ENCODE results near the gene RPS3.

The RPS3 gene

GRCh38 chr11:75439495-75440120 lies 40.3 kb downstream of the RPS3 start:
- H3K9ac ChIP-seq (ENCODE audit: low read depth, low read length), result no peak overlapping the region
- H3K27ac ChIP-seq (ENCODE audit: low read depth, low read length), result no peak overlapping the region
- WGBS, result 90% methylated on average over 13 of the region's 13 CpGs

GRCh38 chr11:75440960-75441803 lies 41.9 kb downstream of the RPS3 start:
- WGBS, result 88% methylated on average over 27 of the region's 27 CpGs

More at GRCh38 chr11:75439495-75440120, 40.3 kb downstream of the RPS3 start:
- Histone ChIP-seq H3K9me3 (ENCODE audit: insufficient read depth, low read depth, low read length) (no peaks in the 10 kb centered on the region), H3K27me3 (ENCODE audit: insufficient read depth, low read length) (no peaks in the 10 kb centered on the region), H3K4me3 (ENCODE audit: low read length) (no peak overlapping the region), H3K4me1 (ENCODE audit: insufficient read depth, low read length) (peaks cover 5% of the 10 kb centered on the region; the same call in 1 of the 2 replicates), H3K36me3 (ENCODE audit: insufficient read depth, low read length) (no peaks in the 10 kb centered on the region)

GRCh38 chr11:75441804-75442132 lies 42.5 kb downstream of the RPS3 start:
- Histone ChIP-seq H3K36me3 (ENCODE audit: insufficient read depth, low read length) (no peaks in the 10 kb centered on the region), H3K27ac (ENCODE audit: low read depth, low read length) (no peak overlapping the region), H3K9me3 (ENCODE audit: insufficient read depth, low read depth, low read length) (no peaks in the 10 kb centered on the region), H3K9ac (ENCODE audit: low read depth, low read length) (no peak overlapping the region), H3K27me3 (ENCODE audit: insufficient read depth, low read length) (no peaks in the 10 kb centered on the region), H3K4me1 (ENCODE audit: insufficient read depth, low read length) (peaks cover 5% of the 10 kb centered on the region; the same call in 1 of the 2 replicates), H3K4me3 (ENCODE audit: low read length) (no peak overlapping the region)
- WGBS, result 89% methylated on average over 7 of the region's 7 CpGs

More at GRCh38 chr11:75440960-75441803, 41.9 kb downstream of the RPS3 start:
- Histone ChIP-seq H3K4me3 (ENCODE audit: low read length) (no peak overlapping the region), H3K9ac (ENCODE audit: low read depth, low read length) (no peak overlapping the region), H3K36me3 (ENCODE audit: insufficient read depth, low read length) (no peaks in the 10 kb centered on the region), H3K4me1 (ENCODE audit: insufficient read depth, low read length) (peaks cover 5% of the 10 kb centered on the region; the same call in 1 of the 2 replicates), H3K27me3 (ENCODE audit: insufficient read depth, low read length) (no peaks in the 10 kb centered on the region), H3K9me3 (ENCODE audit: insufficient read depth, low read depth, low read length) (no peaks in the 10 kb centered on the region), H3K27ac (ENCODE audit: low read depth, low read length) (no peak overlapping the region)

- no peak overlapping the region for H3K4me3 ChIP-seq (ENCODE audit: low read length)
- no peaks in the 10 kb centered on the region for H3K27me3 ChIP-seq (ENCODE audit: insufficient read depth, low read length)
- H3K27ac ChIP-seq (ENCODE audit: low read depth, low read length), result no peak overlapping the region
- H3K9ac ChIP-seq (ENCODE audit: low read depth, low read length), result no peak overlapping the region
- WGBS, result 90% methylated on average over 15 of the region's 15 CpGs
- no peaks in the 10 kb centered on the region for H3K36me3 ChIP-seq (ENCODE audit: insufficient read depth, low read length)
- H3K4me1 ChIP-seq (ENCODE audit: insufficient read depth, low read length), result peaks cover 5% of the 10 kb centered on the region; the same call in 1 of the 2 replicates
- H3K9me3 ChIP-seq (ENCODE audit: insufficient read depth, low read depth, low read length), result no peaks in the 10 kb centered on the region
Observed at GRCh38 chr11:75442161-75442885, 43.0 kb downstream of the RPS3 start.

GRCh38 chr11:75443043-75443442 lies 43.7 kb downstream of the RPS3 start:
- peaks cover 5% of the 10 kb centered on the region; the same call in 1 of the 2 replicates for H3K4me1 ChIP-seq (ENCODE audit: insufficient read depth, low read length)
- H3K9ac ChIP-seq (ENCODE audit: low read depth, low read length), result no peak overlapping the region
- 92% methylated on average over 12 of the region's 12 CpGs for WGBS
- H3K27me3 ChIP-seq (ENCODE audit: insufficient read depth, low read length), result no peaks in the 10 kb centered on the region
- H3K36me3 ChIP-seq (ENCODE audit: insufficient read depth, low read length), result no peaks in the 10 kb centered on the region
- no peak overlapping the region for H3K27ac ChIP-seq (ENCODE audit: low read depth, low read length)
- H3K9me3 ChIP-seq (ENCODE audit: insufficient read depth, low read depth, low read length), result no peaks in the 10 kb centered on the region
- H3K4me3 ChIP-seq (ENCODE audit: low read length), result no peak overlapping the region

- 28% methylated on average over 6 of the region's 6 CpGs for WGBS
- Histone ChIP-seq H3K9me3 (ENCODE audit: insufficient read depth, low read depth, low read length) (no peaks in the 10 kb centered on the region), H3K27me3 (ENCODE audit: insufficient read depth, low read length) (no peaks in the 10 kb centered on the region), H3K36me3 (ENCODE audit: insufficient read depth, low read length) (no peaks in the 10 kb centered on the region), H3K4me3 (ENCODE audit: low read length) (no peak overlapping the region), H3K9ac (ENCODE audit: low read depth, low read length) (no peak overlapping the region), H3K27ac (ENCODE audit: low read depth, low read length) (no peak overlapping the region), H3K4me1 (ENCODE audit: insufficient read depth, low read length) (no peaks in the 10 kb centered on the region)
Observed at GRCh38 chr11:75445315-75445953, 46.1 kb downstream of the RPS3 start.

- 79% methylated on average over 4 of the region's 5 CpGs for WGBS
- H3K27ac ChIP-seq (ENCODE audit: low read depth, low read length), result no peak overlapping the region
- H3K9ac ChIP-seq (ENCODE audit: low read depth, low read length), result no peak overlapping the region
- no peaks in the 10 kb centered on the region for H3K36me3 ChIP-seq (ENCODE audit: insufficient read depth, low read length)
- no peak overlapping the region for H3K4me3 ChIP-seq (ENCODE audit: low read length)
- no peaks in the 10 kb centered on the region for H3K4me1 ChIP-seq (ENCODE audit: insufficient read depth, low read length)
- H3K9me3 ChIP-seq (ENCODE audit: insufficient read depth, low read depth, low read length), result no peaks in the 10 kb centered on the region
- H3K27me3 ChIP-seq (ENCODE audit: insufficient read depth, low read length), result no peaks in the 10 kb centered on the region
Observed at GRCh38 chr11:75447415-75447814, 48.1 kb downstream of the RPS3 start.

- Histone ChIP-seq H3K4me1 (ENCODE audit: insufficient read depth, low read length) (no peaks in the 10 kb centered on the region), H3K27me3 (ENCODE audit: insufficient read depth, low read length) (no peaks in the 10 kb centered on the region), H3K9ac (ENCODE audit: low read depth, low read length) (no peak overlapping the region), H3K27ac (ENCODE audit: low read depth, low read length) (no peak overlapping the region), H3K4me3 (ENCODE audit: low read length) (no peak overlapping the region), H3K9me3 (ENCODE audit: insufficient read depth, low read depth, low read length) (no peaks in the 10 kb centered on the region), H3K36me3 (ENCODE audit: insufficient read depth, low read length) (no peaks in the 10 kb centered on the region)
- WGBS, result 86% methylated on average over 10 of the region's 10 CpGs
Observed at GRCh38 chr11:75449271-75449670, 50.0 kb downstream of the RPS3 start.

GRCh38 chr11:75449776-75450175 lies 50.5 kb downstream of the RPS3 start:
- 90% methylated on average over 11 of the region's 11 CpGs for WGBS
- no peak overlapping the region for H3K4me3 ChIP-seq (ENCODE audit: low read length)
- no peaks in the 10 kb centered on the region for H3K36me3 ChIP-seq (ENCODE audit: insufficient read depth, low read length)
- no peak overlapping the region for H3K9ac ChIP-seq (ENCODE audit: low read depth, low read length)
- no peaks in the 10 kb centered on the region for H3K27me3 ChIP-seq (ENCODE audit: insufficient read depth, low read length)
- no peak overlapping the region for H3K27ac ChIP-seq (ENCODE audit: low read depth, low read length)
- no peaks in the 10 kb centered on the region for H3K4me1 ChIP-seq (ENCODE audit: insufficient read depth, low read length)
- H3K9me3 ChIP-seq (ENCODE audit: insufficient read depth, low read depth, low read length), result no peaks in the 10 kb centered on the region

- no peaks in the 10 kb centered on the region for H3K27me3 ChIP-seq (ENCODE audit: insufficient read depth, low read length)
- H3K9me3 ChIP-seq (ENCODE audit: insufficient read depth, low read depth, low read length), result no peaks in the 10 kb centered on the region
- no peaks in the 10 kb centered on the region for H3K4me1 ChIP-seq (ENCODE audit: insufficient read depth, low read length)
- no peak overlapping the region for H3K4me3 ChIP-seq (ENCODE audit: low read length)
- no peak overlapping the region for H3K27ac ChIP-seq (ENCODE audit: low read depth, low read length)
- 91% methylated on average over 7 of the region's 7 CpGs for WGBS
- no peaks in the 10 kb centered on the region for H3K36me3 ChIP-seq (ENCODE audit: insufficient read depth, low read length)
- no peak overlapping the region for H3K9ac ChIP-seq (ENCODE audit: low read depth, low read length)
Observed at GRCh38 chr11:75450236-75450635, 50.9 kb downstream of the RPS3 start.
